Uterus (tissue), 4 donors: ENCODE measurements around the gene UBE2C. TPM values are rescaled to one million over a fixed set of nuclear protein-coding genes. Genes with fewer than 3 reads are reported as not detected.
"Not testable (repeated sequence)": the region's sequence is repeated elsewhere in the genome, so short reads cannot be mapped to it uniquely, and the experiment has no call there.

ENCODE experiments used
- DNase-seq, 2 donors: peaks; one replicate each; pipeline ENCODE4 v3.0.0-alpha.2; 2019 to 2020
- H3K27ac ChIP-seq, 2 donors: fragments of 200-600 bp; sonication (generic); 1 replicate in 1 of 2; 2 replicates in 1 of 2; pipeline ENCODE4 v1.5.1; 2016 to 2018
- H3K27me3 ChIP-seq, 2 donors: fragments of 200-600 bp; sonication (generic); one replicate each; pipeline ENCODE4 v1.5.1; 2018 to 2019; ENCODE audit warnings: control low read depth in 1 of 2
- H3K36me3 ChIP-seq, 2 donors: fragments of 200-600 bp; sonication (generic); one replicate each; pipeline ENCODE4 v1.5.1; 2019; ENCODE audit warnings: control low read depth in 1 of 2
- H3K4me1 ChIP-seq, 2 donors: fragments of 200-600 bp; sonication (generic); one replicate each; pipeline ENCODE4 v1.5.1; 2018 to 2019; ENCODE audit warnings: control low read depth in 1 of 2
- H3K4me3 ChIP-seq, 2 donors: fragments of 200-600 bp; sonication (generic); 1 replicate in 1 of 2; 2 replicates in 1 of 2; pipeline ENCODE4 v1.5.1; 2018 to 2019; ENCODE audit warnings: mild to moderate bottlenecking in 1 of 2
- H3K9me3 ChIP-seq, 2 donors: fragments of 200-600 bp; sonication (generic); one replicate each; pipeline ENCODE4 v1.5.1; 2019; ENCODE audit warnings: control low read depth in 1 of 2
- CTCF ChIP-seq, 4 experiments: fragments of 200-600 bp in 2 of 4; fragments of 450-650 bp in 2 of 4; sonication (generic) in 2 of 4; IDR thresholded peaks; one replicate each; pipeline ENCODE4 v1.5.1; 2016 to 2019; ENCODE audit warnings: antibody characterized with exemption in 4 of 4, mild to moderate bottlenecking in 2 of 4, moderate library complexity in 1 of 4
- POLR2A ChIP-seq, 2 donors: fragments of 450-650 bp; IDR thresholded peaks; one replicate each; pipeline ENCODE4 v1.6.1; 2016; ENCODE audit warnings: antibody characterized with exemption in 2 of 2, mild to moderate bottlenecking in 1 of 2, moderate library complexity in 1 of 2
- intact Hi-C: fragments of 100-400 bp; cut with DNase I; formaldehyde crosslinking; loops from one replicate; pipeline ENCODE4 v1.15.1; 2023; ENCODE audit warnings: low total_unique reads
- total RNA-seq, 4 donors: library from RNA; depleted of rRNA in 3 of 4; stranded (reverse); fragments of >200 nt in 3 of 4; gene quantifications; one replicate each; pipeline versions ENCODE4 v1.1.0 to v1.2.4, GENCODE V29; 2014 to 2023
- donor health status: DM: yes; HTN: yes; CAD: no.

Gene UBE2C
- total RNA-seq = 10 to 100 TPM in 1 of 4 donors, not detected in 3; 12.4 TPM

GRCh38 chr20:45812157-45813005 is at the start of gene UBE2C:
Gene UBE2C (plus strand): TSS chr20:45812644. CDS start chr20:45812696, 52 bp downstream.
- Histone ChIP-seq H3K9me3 (no peaks in the 10 kb centered on the region), H3K4me1 (no peaks in the 10 kb centered on the region), H3K4me3 (peak within 1 kb of the TSS; percentile 43 to 51), H3K36me3 (no peaks in the 10 kb centered on the region), H3K27ac (peak within 1 kb of the TSS; percentile 51 to 55), H3K27me3 (no peaks in the 10 kb centered on the region)
- TF ChIP-seq CTCF (IDR thresholded peaks at IDR 0.05) (peak in 1 of 4 experiments; percentile 44), POLR2A (IDR thresholded peaks at IDR 0.05) (no peak)
- DNase-seq = peak; percentile 97 to 98
- intact Hi-C loops = no loop called here

DNA sequence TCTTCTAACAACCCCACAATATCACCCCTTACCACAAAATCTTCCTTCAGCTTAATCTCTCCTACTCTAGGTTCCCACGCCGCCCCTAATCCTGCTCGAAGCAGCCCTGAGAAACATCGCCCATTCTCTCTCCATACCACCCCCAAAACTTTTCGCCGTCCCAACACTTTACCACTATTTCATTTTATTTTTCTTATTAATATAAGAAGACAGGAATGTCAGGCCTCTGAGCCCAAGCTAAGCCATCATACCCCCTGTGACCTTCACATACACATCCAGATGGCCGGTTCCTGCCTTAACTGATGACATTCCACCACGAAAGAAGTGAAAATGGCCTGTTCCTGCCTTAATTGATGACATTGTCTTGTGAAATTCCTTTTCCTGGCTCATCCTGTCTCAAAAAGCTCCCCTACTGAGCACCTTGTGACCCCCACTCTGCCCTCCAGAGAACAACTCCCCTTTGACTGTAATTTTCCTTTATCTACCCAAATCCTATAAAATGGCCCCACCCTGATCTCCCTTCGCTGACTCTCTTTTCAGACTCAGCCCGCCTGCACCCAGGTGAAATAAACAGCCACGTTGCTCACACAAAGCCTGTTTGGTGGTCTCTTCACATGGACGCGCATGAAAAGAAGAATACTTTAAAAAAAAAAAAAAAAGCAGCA is 47.7 kb upstream of the UBE2C start:
- H3K36me3 ChIP-seq, H3K27me3 ChIP-seq, DNase-seq, H3K9me3 ChIP-seq, H3K4me1 ChIP-seq, H3K4me3 ChIP-seq, H3K27ac ChIP-seq: not testable (repeated sequence)
- intact Hi-C loops = loop anchor here (10.0 kb wide), 1 partner anchor 450 kb away; no protein-coding TSS in a partner anchor

GRCh38 chr20:45765307-45765875 is 47.1 kb upstream of the UBE2C start:
- TF ChIP-seq POLR2A (IDR thresholded peaks at IDR 0.05) (no peak), CTCF (IDR thresholded peaks at IDR 0.05) (no peak)
- Histone ChIP-seq H3K36me3 (no peaks in the 10 kb centered on the region), H3K9me3 (no peaks in the 10 kb centered on the region), H3K4me3 (no peak overlapping the region), H3K27ac (no peak overlapping the region), H3K27me3 (no peaks in the 10 kb centered on the region), H3K4me1 (no peaks in the 10 kb centered on the region)
- intact Hi-C loops = loop anchor here (10.0 kb wide), 1 partner anchor 451 kb away; no protein-coding TSS in a partner anchor
- no peak for DNase-seq

DNA sequence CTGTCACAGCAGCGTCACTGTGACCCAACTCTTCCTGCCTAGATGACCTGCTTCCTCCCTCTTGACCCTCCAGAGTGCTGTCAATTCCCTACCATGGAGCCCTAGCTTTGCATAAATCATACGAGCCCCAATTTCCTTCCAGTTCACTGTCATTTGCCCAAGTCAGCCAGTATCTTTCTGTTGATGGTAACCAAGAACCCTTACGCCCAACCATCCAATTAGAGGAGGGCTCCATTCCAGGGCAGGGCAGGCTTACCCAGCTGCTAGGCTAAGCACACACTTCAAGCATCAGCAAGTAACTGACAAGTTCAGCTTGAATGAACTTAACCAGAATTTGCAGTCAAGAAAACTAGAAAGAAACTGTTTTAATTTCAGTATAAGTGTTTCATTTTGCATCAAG is 46.5 kb upstream of the UBE2C start:
- Histone ChIP-seq H3K27me3 (no peaks in the 10 kb centered on the region), H3K9me3 (no peaks in the 10 kb centered on the region), H3K27ac (no peak overlapping the region), H3K4me3 (no peak overlapping the region), H3K36me3 (no peaks in the 10 kb centered on the region), H3K4me1 (no peaks in the 10 kb centered on the region)
- no peak for DNase-seq
- TF ChIP-seq CTCF (IDR thresholded peaks at IDR 0.05) = no peak
- TF ChIP-seq POLR2A (IDR thresholded peaks at IDR 0.05) = no peak
- intact Hi-C loops = loop anchor here (10.0 kb wide), 1 partner anchor 451 kb away; no protein-coding TSS in a partner anchor

DNA sequence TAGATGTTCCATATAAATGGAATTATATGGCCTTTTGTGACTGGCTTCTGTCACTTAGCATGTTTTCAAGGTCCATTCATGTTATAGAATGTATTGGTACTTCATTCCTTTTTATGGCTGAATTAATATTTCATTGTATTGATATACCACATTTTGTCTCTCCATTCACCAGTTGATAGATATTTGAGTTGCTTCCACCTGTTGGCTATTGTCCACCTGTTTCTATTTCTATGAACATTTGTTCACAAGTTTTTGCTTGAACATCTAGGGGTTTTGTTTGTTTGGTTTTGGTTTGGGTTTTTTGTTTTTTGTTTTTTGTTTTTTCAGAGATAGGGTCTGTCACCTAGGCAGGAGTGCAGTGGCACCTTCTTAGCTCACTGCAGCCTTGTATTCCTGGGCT is 44.0 kb upstream of the UBE2C start:
- Histone ChIP-seq H3K9me3 (no peaks in the 10 kb centered on the region), H3K4me1 (no peaks in the 10 kb centered on the region), H3K4me3 (no peak overlapping the region), H3K27ac (no peak overlapping the region), H3K27me3 (no peaks in the 10 kb centered on the region), H3K36me3 (no peaks in the 10 kb centered on the region)
- TF ChIP-seq POLR2A (IDR thresholded peaks at IDR 0.05) (no peak), CTCF (IDR thresholded peaks at IDR 0.05) (no peak)
- intact Hi-C loops = loop anchor here (10.0 kb wide), 1 partner anchor 454 kb away; no protein-coding TSS in a partner anchor
- no peak for DNase-seq
